ENCODE measurements around the gene SERPINB6.

Gene SERPINB6

GRCh38 chr6:2970034-2970685, 1.2 kb downstream of the SERPINB6 start:
- Histone ChIP-seq H3K36me3 (replicated peaks; ENCODE audit: low read depth, low read length) (no peaks in the 10 kb centered on the region), H4K20me1 (ENCODE audit: insufficient read depth, low read length) (no peaks in the 10 kb centered on the region), H3K4me2 (ENCODE audit: low read length) (peak overlapping the region; percentile 80), H3K9ac (ENCODE audit: low read length) (peak overlapping the region; percentile 86), H3K79me2 (ENCODE audit: low read length) (no peaks in the 10 kb centered on the region), H3K27ac (ENCODE audit: low read length) (no peak overlapping the region), H3K9me3 (ENCODE audit: insufficient read depth, low read length) (no peaks in the 10 kb centered on the region), H2AFZ (ENCODE audit: low read depth, low read length) (no peak overlapping the region), H3K4me3 (ENCODE audit: low read length) (peak overlapping the region; percentile 89), H3K4me1 (ENCODE audit: low read length) (peaks cover 9% of the 10 kb centered on the region), H3K27me3 (ENCODE audit: low read depth, low read length) (peaks cover 3% of the 10 kb centered on the region; the same call in 1 of the 2 replicates)
- TF ChIP-seq, protein P1, sequence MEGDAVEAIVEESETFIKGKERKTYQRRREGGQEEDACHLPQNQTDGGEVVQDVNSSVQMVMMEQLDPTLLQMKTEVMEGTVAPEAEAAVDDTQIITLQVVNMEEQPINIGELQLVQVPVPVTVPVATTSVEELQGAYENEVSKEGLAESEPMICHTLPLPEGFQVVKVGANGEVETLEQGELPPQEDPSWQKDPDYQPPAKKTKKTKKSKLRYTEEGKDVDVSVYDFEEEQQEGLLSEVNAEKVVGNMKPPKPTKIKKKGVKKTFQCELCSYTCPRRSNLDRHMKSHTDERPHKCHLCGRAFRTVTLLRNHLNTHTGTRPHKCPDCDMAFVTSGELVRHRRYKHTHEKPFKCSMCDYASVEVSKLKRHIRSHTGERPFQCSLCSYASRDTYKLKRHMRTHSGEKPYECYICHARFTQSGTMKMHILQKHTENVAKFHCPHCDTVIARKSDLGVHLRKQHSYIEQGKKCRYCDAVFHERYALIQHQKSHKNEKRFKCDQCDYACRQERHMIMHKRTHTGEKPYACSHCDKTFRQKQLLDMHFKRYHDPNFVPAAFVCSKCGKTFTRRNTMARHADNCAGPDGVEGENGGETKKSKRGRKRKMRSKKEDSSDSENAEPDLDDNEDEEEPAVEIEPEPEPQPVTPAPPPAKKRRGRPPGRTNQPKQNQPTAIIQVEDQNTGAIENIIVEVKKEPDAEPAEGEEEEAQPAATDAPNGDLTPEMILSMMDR (IDR thresholded peaks at IDR 0.05; ENCODE audit: low read depth, low read length): no peak
- no peak for TF ChIP-seq EZH2phosphoT487 (IDR thresholded peaks at IDR 0.05; ENCODE audit: low read depth)

- TF ChIP-seq, protein P1 (IDR thresholded peaks at IDR 0.05; ENCODE audit: low read depth, low read length): no peak
- TF ChIP-seq EZH2phosphoT487 (IDR thresholded peaks at IDR 0.05; ENCODE audit: low read depth): no peak
- peaks cover 9% of the 10 kb centered on the region for H3K4me1 ChIP-seq (ENCODE audit: low read length)
- no peaks in the 10 kb centered on the region for H3K79me2 ChIP-seq (ENCODE audit: low read length)
- H3K9ac ChIP-seq (ENCODE audit: low read length): no peak overlapping the region
- H3K27me3 ChIP-seq (ENCODE audit: low read depth, low read length): peaks cover 3% of the 10 kb centered on the region; the same call in 1 of the 2 replicates
- H3K36me3 ChIP-seq (replicated peaks; ENCODE audit: low read depth, low read length): no peaks in the 10 kb centered on the region
- no peaks in the 10 kb centered on the region for H3K9me3 ChIP-seq (ENCODE audit: insufficient read depth, low read length)
- H3K4me2 ChIP-seq (ENCODE audit: low read length): no peak overlapping the region
- H3K27ac ChIP-seq (ENCODE audit: low read length): no peak overlapping the region
- no peaks in the 10 kb centered on the region for H4K20me1 ChIP-seq (ENCODE audit: insufficient read depth, low read length)
- no peak overlapping the region for H2AFZ ChIP-seq (ENCODE audit: low read depth, low read length)
- H3K4me3 ChIP-seq (ENCODE audit: low read length): no peak overlapping the region
Measured at GRCh38 chr6:2969549-2969948, 1.8 kb downstream of the SERPINB6 start.

DNA sequence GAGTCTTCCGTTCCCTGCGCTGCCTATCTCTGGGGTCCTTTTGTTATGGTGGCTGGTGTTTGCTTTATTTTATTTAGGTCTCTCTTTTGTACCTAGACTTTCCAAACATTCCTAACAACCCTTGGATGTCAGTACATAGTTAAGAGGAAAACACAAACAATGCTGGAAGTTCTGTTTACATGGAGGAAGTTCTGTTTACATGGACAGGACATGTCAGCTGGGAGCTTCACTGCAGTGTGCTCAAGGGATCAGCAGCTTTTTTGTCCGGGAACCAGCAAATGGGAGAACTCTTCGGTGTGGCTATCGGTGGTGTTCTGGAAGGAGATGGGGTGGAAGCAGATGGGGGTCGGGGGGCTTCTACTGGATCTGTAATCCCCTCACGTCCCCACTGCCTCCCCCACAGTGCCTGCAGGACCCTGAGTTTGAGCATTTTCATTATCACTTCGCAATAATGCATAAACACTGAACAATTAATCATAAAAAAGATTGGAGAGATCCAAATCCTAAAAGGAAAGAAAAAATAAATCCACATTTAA, 2.7 kb downstream of the SERPINB6 start:
- no peak for TF ChIP-seq EZH2phosphoT487 (IDR thresholded peaks at IDR 0.05; ENCODE audit: low read depth)
- TF ChIP-seq, protein P1 (IDR thresholded peaks at IDR 0.05; ENCODE audit: low read depth, low read length): no peak
- H3K36me3 ChIP-seq (replicated peaks; ENCODE audit: low read depth, low read length): no peaks in the 10 kb centered on the region
- H3K27ac ChIP-seq (ENCODE audit: low read length): no peak overlapping the region
- H2AFZ ChIP-seq (ENCODE audit: low read depth, low read length): no peak overlapping the region
- H4K20me1 ChIP-seq (ENCODE audit: insufficient read depth, low read length): no peaks in the 10 kb centered on the region
- H3K9ac ChIP-seq (ENCODE audit: low read length): no peak overlapping the region
- peaks cover 2% of the 10 kb centered on the region; the same call in 1 of the 2 replicates for H3K27me3 ChIP-seq (ENCODE audit: low read depth, low read length)
- H3K4me1 ChIP-seq (ENCODE audit: low read length): peaks cover 9% of the 10 kb centered on the region
- no peaks in the 10 kb centered on the region for H3K9me3 ChIP-seq (ENCODE audit: insufficient read depth, low read length)
- no peaks in the 10 kb centered on the region for H3K79me2 ChIP-seq (ENCODE audit: low read length)
- no peak overlapping the region for H3K4me3 ChIP-seq (ENCODE audit: low read length)
- H3K4me2 ChIP-seq (ENCODE audit: low read length): no peak overlapping the region

DNA sequence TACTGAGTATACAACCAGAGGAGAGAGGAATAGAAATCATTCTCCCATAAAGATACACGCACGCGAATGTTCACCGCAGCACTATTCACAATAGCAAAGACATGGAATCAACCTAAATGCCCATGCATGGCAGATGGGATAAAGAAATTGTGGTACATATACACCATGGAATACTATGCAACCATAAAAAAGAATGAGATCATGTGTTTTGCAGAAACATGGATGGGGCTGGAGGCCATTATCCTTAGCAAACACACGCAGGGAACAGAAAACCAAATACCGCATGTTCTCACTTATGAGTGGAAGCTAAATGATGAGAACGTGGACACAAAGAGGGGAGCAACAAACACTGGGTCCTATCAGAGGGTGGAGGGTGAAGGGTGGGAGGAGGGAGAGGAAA, 3.4 kb downstream of the SERPINB6 start:
- Histone ChIP-seq H3K9ac (ENCODE audit: low read length) (no peak overlapping the region), H3K27me3 (ENCODE audit: low read depth, low read length) (no peaks in the 10 kb centered on the region), H3K9me3 (ENCODE audit: insufficient read depth, low read length) (no peaks in the 10 kb centered on the region), H3K4me2 (ENCODE audit: low read length) (no peak overlapping the region), H2AFZ (ENCODE audit: low read depth, low read length) (no peak overlapping the region), H3K4me3 (ENCODE audit: low read length) (no peak overlapping the region), H3K79me2 (ENCODE audit: low read length) (no peaks in the 10 kb centered on the region), H3K4me1 (ENCODE audit: low read length) (peaks cover 9% of the 10 kb centered on the region), H3K36me3 (replicated peaks; ENCODE audit: low read depth, low read length) (no peaks in the 10 kb centered on the region), H3K27ac (ENCODE audit: low read length) (no peak overlapping the region), H4K20me1 (ENCODE audit: insufficient read depth, low read length) (no peaks in the 10 kb centered on the region)
- TF ChIP-seq EZH2phosphoT487 (IDR thresholded peaks at IDR 0.05; ENCODE audit: low read depth): no peak
- TF ChIP-seq, protein P1 (IDR thresholded peaks at IDR 0.05; ENCODE audit: low read depth, low read length): no peak

All from OCI-LY3 (cell line).